ENCODE data around the gene PVALEF.

PVALEF gene

DNA sequence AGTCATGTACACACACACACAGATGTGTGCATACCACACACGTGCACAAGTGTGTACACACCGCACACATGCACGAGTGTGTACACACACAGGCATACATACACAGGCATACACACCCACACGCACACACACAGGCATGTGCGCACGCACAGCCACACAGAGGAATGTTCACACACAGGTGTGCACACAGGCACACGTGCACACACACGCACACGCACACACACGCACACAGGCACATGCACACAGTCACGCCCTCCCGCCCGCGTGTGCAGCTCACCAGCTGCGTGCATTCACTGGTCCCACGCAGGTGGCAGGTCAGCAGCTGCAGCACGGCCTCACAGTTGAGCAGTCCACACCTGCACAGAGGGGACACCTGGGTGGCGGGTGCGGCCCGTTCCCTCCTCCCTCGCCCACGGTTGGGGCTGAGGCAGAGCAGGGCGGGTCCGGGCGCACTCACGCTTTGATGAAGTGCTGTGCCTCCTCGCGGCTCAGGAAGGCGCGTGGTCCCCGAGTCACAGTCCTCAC is 65.9 kb downstream of the PVALEF start:
- FAIRE-seq (no peak), DNase-seq (ENCODE audit: extremely low spot score, insufficient read length, low read depth) (no peak)

DNA sequence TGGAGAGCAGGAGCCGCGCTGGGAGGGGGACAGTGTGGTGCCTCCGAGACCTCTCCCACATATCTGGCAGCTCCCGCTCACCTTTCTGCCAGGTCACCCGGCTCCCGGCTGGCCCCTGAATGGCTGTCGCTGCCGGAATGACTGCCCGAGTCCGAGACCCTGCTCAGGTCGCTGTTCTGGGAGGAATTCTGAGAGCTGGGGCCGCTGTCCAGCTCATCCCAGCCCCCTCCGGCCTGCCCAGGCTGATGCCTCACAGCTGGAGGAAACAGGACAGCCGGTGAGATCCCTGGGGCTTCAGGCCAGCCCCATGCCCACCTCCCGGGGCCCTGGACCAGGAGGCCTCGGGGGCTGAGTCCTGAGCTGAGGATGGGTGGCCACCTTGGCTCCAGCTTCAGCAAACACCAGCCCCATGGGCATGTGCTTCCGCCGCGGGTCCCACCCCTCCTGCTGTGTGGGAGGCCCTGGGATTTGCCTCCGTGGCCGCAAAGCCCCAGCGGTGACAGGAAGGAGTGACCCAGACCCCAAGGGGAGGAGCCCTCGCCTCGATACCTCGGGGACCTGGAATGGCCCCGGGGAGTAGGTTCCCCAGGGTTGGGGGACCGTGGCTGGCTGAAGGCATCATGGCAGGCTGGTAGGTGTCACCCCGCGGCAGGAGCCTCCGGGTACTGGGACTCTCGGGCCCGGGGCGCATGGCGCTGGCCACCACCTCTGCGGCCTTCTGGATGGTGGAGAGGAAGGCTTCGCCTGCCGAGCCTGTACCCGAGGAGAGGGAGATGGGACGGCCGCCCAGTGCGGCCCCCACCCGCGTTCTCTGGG is 66.7 kb downstream of the PVALEF start:
- DNase-seq (ENCODE audit: extremely low spot score, insufficient read length, low read depth) (no peak), FAIRE-seq (no peak)

Data from GM18507 (cell line).